Activated naive CD4-positive, alpha-beta T cell treated with anti-CD3 and anti-CD28 coated beads, Interleukin-2, amount 50 U/mL, for 16 hours (primary cell): ENCODE results near the gene RNF223.
"Not testable (repeated sequence)": the region's sequence is repeated elsewhere in the genome, so short reads cannot be mapped to it uniquely, and the experiment has no call there.

Source experiments
- DNase-seq: peaks from one replicate; pipeline ENCODE4 v3.0.0-alpha.2; 2020

Gene RNF223

DNA sequence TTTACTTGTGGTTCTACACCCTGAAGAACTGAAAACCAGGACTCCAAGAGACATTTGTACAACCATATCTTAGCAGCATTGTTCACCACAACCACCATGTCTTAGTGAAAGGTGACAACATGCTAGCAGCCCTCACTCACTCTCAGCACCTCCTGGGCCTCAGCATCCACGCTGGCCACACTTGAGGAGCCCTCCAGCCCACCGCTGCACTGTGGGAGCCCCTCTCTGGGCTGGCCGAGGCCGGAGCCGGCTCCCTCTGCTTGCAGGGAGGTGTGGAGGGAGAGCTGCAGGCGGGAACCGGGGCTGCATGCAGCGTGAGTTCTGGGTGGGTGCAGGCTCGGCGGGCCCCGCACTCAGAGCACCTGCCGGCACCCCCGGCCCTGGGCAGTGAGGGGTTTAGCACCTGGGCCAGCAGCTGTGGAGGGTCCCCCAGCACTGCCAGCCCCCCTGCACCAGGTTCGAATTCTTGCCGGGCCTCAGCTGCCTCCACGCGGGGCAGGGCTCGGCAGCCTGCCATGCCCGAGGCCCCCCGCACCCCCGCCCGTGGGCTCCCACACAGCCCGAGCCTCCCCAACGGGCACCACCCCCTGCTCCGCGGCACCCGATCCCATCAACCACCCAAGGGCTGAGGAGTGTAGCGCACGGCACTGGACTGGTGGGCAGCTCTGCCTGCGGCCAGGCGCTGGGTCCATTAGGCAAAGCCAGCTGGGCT is 32.6 kb upstream of the RNF223 start:
- DNase-seq: no peak

DNA sequence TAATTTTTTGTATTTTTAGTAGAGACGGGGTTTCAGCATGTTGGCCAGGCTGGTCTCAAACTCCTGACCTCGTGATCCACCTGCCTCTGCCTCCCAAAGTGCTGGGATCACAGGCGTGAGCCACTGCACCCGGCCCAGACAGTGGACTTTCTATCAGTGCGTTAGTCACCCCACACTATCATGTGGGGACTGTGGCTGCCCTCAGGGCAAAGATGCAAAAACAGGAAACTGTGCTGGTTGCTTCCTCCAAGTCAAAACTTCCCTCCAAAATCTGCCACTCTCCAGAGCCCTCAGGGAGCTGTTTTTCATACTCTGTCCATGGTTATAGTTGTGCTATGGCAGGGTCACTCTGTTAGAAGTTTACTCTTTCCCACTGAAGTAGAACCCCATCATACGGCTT is 30.0 kb upstream of the RNF223 start:
- not testable (repeated sequence) for DNase-seq

GRCh38 chr1:1101503-1101902 is 27.4 kb upstream of the RNF223 start:
- no peak for DNase-seq

- no peak for DNase-seq
Observed at GRCh38 chr1:1100296-1100695, 26.2 kb upstream of the RNF223 start.

DNA sequence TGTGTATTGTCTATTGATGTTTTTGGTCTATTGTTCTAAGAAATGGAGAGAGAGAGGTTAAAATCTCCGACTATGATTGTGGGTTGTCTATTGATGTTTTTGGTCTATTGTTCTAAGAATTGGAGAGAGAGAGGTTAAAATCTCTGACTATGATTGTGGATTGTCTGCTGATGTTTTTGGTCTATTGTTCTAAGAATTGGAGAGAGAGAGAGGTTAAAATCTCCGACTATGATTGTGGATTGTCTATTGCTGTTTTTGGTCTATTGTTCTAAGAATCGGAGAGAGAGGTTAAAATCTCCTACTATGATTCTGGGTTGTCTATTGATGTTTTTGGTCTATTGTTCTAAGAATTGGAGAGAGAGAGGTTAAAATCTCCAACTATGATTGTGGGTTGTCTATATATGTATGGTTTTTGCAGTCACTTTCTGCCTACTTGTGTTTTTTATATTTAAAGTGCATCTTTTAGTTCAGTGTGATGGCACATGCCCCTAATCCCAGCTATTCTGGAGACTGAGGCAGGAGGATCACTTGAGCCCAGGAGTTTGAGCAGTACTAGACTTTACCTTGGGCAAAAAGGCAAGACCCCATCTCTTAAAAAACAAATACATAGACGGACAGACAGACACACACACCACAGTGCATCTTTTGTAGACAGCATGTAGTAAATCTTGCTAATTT is 25.5 kb upstream of the RNF223 start:
- DNase-seq: no peak

GRCh38 chr1:1098681-1099421 is 24.7 kb upstream of the RNF223 start:
- no peak for DNase-seq

DNA sequence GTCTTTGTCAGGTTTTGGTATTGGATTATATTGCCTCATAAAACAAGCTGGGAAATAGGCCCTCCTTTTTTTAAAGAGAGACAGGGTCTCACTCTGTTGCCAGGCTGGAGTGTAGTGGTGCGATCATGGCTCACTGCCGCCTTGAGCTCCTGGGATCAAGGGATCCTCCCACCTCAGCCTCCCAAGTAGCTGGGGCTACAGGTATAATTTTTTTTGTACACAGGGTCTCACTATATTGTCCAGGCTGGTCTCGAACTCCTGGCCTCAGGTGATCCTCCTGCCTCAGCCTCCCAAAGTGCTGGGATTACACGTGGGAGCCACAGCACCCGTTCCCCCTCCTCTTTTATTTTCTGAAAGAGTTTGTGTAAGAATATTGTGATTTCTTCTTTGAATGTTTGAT is 22.0 kb upstream of the RNF223 start:
- not testable (repeated sequence) for DNase-seq

DNA sequence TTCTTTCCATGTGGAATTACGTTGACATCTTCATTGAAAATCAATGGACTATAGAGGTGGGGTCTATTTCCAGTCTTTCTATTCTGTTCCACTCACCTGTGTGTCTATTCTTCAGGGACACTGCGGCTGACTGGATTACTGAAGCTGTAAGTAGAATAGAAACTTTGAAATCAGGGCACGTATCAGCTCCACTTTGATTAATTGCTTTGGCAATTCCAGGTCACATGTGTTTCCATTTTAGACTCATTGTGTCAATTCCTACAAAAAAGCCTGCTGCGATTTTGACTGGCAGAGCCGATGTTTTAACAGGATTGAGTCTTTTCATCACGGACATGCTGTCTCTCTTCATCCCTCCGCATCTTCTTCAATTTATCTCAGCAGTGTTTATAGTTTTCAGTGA is 20.9 kb upstream of the RNF223 start:
- no peak for DNase-seq

GRCh38 chr1:1093610-1093943 is 19.5 kb upstream of the RNF223 start:
- no peak for DNase-seq

DNA sequence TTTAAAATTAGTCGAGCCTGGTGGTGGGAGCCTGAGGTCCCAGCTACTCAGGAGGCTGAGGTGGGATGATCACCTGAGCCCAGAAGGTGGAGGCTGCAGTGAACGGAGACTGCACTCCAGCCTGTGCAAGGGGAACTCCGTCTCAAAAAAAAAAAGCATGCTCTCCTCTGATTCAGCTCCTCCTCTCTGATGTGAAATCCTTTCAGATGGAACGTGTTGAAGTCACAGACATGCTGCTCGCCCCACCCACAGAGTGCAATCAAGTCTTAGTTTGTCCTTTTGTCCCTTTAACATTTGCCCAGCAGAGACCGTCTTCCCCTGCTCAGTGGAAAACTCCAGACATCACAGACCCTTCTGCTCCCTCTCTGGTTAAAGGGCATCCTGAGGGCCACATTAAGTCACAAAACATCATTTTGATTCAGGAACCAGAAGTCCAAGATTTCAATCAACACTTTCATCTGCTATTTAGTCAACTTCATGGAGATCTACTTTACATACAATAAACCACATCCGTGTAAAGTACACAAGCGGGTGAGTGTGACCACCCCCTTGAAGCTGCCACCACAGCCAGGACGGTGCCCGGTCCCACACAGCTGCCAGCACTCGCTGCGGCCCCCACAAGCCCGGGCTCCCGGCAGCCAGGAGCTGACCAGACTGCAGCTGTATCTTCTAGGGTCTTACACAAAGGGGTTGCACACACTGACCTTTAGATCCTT is 18.9 kb upstream of the RNF223 start:
- no peak for DNase-seq

DNA sequence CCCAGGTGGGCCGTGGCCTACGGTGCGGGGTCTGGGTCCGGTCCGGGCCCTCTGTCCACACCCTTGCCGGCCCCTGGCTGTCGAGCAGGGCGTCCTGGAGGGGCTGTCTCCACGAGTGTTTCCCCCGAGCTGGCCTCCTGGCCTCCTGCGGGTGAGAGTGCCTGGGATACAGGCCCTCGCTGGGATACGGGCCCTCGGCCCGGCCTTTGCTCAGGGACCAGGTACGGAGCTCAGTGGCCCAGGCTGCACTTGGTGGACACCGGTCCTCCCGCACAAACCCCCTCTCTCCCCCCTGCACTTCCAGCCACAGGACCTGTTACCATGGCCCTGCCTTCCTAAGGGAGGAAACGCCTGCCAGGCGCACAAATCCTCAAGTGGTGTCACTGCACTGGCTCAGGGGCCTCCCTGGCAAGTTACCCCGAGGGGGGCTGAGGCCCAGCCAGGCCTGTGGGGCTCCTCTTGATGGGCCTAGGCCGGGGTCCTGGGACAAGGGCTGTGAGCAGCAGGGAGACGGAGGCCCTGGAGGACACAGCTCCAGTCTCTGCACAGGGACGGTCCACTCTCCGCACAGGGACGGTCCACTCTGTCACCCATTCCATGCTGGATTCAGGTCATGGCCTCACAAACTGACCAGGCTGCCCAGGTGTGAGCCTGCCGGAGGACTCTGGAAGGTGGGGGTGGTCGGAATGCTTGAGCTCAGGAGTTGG is 18.2 kb upstream of the RNF223 start:
- DNase-seq: no peak

- peak; percentile 12 for DNase-seq
Observed at GRCh38 chr1:1091344-1092148, 17.4 kb upstream of the RNF223 start.

GRCh38 chr1:1090424-1091343 is 16.6 kb upstream of the RNF223 start:
- DNase-seq: peak; percentile 9

DNA sequence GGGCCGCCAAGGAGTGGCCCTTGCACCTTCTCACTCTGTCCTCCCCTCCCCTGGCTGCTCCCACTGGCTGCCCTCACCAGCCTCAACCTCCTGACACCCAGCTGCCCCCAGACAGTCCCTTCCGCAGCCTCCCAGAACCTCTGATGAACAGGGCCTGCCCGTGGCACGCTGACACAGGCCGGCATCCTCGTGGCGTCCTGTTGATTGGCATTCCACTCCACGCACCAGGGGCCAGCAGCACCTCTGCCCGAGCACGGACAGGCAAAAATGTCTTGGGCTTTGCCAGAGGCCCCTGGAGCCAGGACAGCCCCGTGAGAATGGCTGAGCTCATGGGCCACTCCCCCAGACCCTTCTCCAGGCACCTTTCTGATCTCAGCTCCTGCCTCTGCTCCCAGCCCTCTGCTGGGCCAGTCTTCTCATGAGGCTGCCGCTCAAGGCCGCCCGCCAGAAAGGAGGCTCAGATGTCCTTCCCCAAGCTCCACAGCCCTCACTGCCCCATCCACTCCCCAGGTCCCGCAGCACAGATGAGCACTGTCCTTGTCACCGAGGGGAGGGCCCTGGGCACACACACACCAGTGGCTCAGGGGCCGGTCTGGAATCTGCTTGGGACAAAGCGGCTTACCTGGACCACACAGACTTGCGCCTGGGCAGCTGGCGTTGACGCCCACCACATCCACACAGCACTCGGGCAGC is 15.8 kb upstream of the RNF223 start:
- DNase-seq: no peak

DNA sequence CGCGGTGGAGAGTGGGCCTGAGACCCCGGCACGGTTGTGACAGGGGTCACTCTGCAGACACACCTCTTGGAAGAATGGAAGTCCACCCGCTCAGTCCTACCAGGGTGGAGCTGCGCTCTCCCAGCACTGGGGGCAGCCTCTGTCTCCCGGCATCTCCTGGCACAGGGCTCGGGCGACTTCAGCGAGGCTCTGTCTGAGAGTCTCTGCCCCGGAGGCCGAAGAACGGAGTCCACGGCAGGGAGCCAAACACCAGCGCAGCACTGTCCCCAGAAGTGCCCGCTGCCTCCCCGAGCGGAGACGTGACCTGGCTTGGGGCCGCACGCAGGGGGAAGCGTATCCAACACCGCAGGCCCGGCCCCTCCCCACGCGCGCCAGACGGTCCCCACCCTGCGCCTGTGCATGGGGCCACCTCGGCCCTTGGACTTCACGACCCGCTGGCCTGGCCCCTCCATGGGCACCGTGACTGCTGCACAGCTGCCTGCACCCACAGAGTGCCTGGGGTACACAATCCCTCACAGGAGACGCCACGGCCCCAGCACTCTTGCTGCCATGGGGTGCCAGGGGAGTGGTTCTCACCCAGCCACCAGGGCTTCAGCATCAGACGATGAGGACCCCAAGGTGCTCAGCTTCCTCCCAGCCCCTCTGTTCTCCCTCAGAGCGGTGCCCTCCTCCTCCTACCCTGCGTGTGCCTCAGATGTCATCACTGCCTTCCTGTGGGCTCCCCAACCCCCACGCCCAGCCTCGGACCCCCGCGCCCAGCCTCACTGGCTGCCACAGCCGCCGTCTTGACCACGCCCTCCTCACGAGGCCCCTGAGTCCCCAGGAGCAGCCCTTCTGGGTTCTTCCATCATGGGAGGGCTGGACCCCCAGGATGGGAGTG is 14.9 kb upstream of the RNF223 start:
- peak; percentile 11 for DNase-seq

DNA sequence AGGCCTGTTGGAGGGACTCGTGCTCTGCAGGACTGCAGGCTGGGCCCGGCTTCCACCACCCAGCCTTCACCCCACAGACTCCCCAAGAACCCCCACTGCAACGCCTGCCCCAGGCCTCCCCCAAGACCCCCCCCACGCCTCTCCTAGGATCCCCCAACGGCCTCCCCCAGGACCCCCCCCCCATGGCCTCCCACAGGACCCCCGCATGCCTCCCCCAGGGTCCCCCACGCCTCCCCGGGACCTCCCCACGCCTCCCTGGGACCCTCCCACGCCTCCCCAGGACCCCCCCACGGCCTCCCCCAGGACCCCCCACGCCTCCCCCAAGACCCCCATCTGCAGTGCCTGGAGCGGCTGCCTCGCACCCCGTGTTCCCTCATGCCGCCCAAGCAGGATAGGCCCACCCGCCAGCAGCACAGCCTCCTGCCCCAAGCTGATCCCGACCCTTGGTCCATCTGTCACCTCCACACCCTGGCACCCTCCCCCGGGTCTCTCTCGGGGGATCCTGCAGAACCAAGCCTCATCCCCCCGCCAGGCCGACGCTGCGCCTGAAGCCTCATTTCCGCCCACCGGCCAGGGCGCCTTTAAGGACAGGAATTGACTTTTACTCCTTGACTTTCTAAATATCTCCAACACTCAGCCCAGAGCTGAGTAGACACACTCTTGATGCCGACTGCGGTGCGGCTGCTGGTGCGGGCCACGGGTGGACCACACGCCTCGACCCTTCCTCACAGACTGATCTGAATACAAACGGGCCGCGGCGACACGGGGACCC is 14.1 kb upstream of the RNF223 start:
- no peak for DNase-seq

DNA sequence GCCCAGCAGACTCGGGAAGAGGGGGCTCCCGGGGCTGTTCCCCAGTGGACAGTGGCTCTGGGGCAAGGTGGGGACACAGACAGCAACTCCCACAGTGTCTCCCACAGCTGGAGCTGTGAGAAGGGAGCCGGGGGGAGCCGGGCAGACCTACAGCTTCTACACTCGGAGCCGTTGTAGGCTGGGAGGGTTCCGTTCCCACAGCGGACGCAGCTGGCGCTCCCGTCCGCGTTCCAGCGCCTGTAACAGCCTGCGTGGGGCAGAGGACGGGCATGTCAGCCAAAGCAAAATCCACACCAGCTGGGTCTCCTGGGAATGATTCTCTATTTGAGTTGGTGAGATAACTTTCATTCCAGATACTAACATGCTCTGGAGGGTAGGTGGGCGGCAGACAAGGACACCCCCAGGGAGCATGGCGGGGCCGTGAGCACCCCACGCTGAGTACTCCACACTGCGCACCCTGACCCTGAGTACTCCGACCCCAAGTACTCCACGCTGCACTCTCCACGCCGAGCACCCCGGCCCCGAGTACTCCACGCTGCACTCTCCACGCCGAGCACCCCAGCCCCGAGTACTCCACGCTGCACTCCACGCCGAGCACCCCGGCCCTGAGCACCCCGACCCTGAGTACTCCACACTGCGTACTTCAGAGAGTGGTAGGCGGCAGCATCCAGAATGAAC is 13.4 kb upstream of the RNF223 start:
- DNase-seq: peak; percentile 8

- DNase-seq: no peak
Observed at GRCh38 chr1:1086911-1087341, 12.8 kb upstream of the RNF223 start.
